DOHH2 (cell line): ENCODE data around the gene CRADD.

ENCODE experiments used
- H3F3A ChIP-seq: fragments of 200-600 bp; sonication (generic), shearing (Covaris generic); 2 replicates; pipeline ENCODE4 v1.6.0; 2016; ENCODE audit warnings: antibody characterized with exemption, mild to moderate bottlenecking; ENCODE audit not compliant: control insufficient read depth, insufficient read depth
- H3K27ac ChIP-seq: fragments of 200-600 bp; sonication (generic); 2 replicates; pipeline ENCODE4 v1.5.1; 2014; ENCODE audit warnings: low read depth, mild to moderate bottlenecking, low read length, moderate library complexity
- H3K27me3 ChIP-seq: fragments of 200-600 bp; sonication (generic); 2 replicates; pipeline ENCODE4 v1.6.1; 2014; ENCODE audit warnings: mild to moderate bottlenecking, low read length, mixed read lengths; ENCODE audit not compliant: control insufficient read depth
- H3K36me3 ChIP-seq: fragments of 200-600 bp; sonication (generic); 2 replicates; pipeline ENCODE4 v1.6.1; 2014; ENCODE audit warnings: mild to moderate bottlenecking, low read length, moderate library complexity, mixed read lengths; ENCODE audit not compliant: control insufficient read depth
- H3K4me1 ChIP-seq: fragments of 200-600 bp; sonication (generic); 2 replicates; pipeline ENCODE4 v1.6.1; 2014; ENCODE audit warnings: mild to moderate bottlenecking, low read length, mixed read lengths; ENCODE audit not compliant: control insufficient read depth
- H3K4me2 ChIP-seq: fragments of 200-600 bp; sonication (generic); 2 replicates; pipeline ENCODE4 v1.6.0; 2014; ENCODE audit warnings: mild to moderate bottlenecking, low read length, moderate library complexity
- H3K4me3 ChIP-seq: fragments of 200-600 bp; sonication (generic); 2 replicates; pipeline ENCODE4 v1.5.1; 2014; ENCODE audit warnings: mild to moderate bottlenecking, low read length, mixed read lengths
- H3K79me2 ChIP-seq: fragments of 200-600 bp; sonication (generic); 2 replicates; pipeline ENCODE4 v1.6.1; 2014; ENCODE audit warnings: mild to moderate bottlenecking, low read length, mixed read lengths; ENCODE audit not compliant: control insufficient read depth
- H3K9me2 ChIP-seq: fragments of 200-600 bp; sonication (generic); replicated peaks from 2 replicates; pipeline ENCODE4 v1.6.1; 2014; ENCODE audit warnings: mild to moderate bottlenecking, low read length, mixed read lengths; ENCODE audit not compliant: control insufficient read depth
- H3K9me3 ChIP-seq: fragments of 200-600 bp; sonication (generic); 2 replicates; pipeline ENCODE4 v1.6.1; 2014; ENCODE audit warnings: antibody characterized with exemption, low read length, mixed read lengths; ENCODE audit not compliant: control insufficient read depth, insufficient read depth
- H4K20me1 ChIP-seq: fragments of 200-600 bp; sonication (generic); 2 replicates; pipeline ENCODE4 v1.6.0; 2014; ENCODE audit warnings: low read depth, mild to moderate bottlenecking, antibody characterized with exemption, low read length, moderate library complexity; ENCODE audit not compliant: control insufficient read depth, insufficient read depth
- EZH2phosphoT487 ChIP-seq: fragments of 200-600 bp; sonication (generic); IDR thresholded peaks from 2 replicates; pipeline ENCODE4 v1.6.1; 2017; ENCODE audit warnings: borderline replicate concordance, mild to moderate bottlenecking, antibody characterized with exemption, low read length, moderate library complexity, mixed read lengths
- TF ChIP-seq, protein P1 (sequence below): fragments of 200-600 bp; sonication (generic); IDR thresholded peaks from one replicate; pipeline ENCODE4 v1.5.1; 2014; ENCODE audit warnings: antibody characterized with exemption, mild to moderate bottlenecking, low read depth, low read length; ENCODE audit not compliant: poor library complexity, severe bottlenecking

Gene CRADD

DNA sequence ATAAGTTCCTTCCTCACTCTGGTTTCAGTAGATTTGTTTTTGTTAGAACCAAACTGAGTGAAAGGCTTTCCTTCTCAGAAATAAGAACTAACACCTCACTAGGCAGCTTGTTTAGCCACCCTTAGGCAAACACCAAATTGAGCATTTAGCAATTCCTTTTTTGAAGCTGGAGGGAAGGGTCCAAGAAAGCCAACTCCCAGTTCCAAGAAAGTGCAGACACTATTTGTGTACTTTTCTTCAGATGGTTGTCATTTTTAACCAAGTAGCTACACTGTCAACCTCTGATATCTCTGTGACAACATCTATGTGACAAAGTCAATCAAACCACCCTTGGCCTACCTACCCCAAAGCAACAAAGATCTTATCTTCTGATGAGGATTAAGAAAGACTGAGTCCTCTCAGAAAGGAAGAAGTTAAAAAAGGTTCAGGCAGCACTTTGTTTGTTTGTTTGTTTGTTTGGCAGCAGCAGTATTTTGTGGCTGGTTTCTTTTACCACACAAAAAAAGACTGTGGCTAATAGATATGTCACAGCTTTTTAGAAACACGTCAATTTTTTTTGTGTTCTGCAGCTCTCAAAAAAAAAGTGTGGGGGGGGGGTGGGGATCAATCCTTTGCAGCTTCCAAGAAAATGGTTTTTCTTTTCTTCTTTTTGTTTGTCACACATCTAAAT, 203.8 kb downstream of the CRADD start:
- no peaks in the 10 kb centered on the region for H3K79me2 ChIP-seq
- no peak overlapping the region for H3K4me2 ChIP-seq
- H3K9me2 ChIP-seq = no peaks in the 10 kb centered on the region
- H3F3A ChIP-seq = no peaks in the 10 kb centered on the region
- H3K4me1 ChIP-seq = no peaks in the 10 kb centered on the region
- H3K27me3 ChIP-seq = no peaks in the 10 kb centered on the region
- TF ChIP-seq EZH2phosphoT487 = no peak
- TF ChIP-seq, protein P1, sequence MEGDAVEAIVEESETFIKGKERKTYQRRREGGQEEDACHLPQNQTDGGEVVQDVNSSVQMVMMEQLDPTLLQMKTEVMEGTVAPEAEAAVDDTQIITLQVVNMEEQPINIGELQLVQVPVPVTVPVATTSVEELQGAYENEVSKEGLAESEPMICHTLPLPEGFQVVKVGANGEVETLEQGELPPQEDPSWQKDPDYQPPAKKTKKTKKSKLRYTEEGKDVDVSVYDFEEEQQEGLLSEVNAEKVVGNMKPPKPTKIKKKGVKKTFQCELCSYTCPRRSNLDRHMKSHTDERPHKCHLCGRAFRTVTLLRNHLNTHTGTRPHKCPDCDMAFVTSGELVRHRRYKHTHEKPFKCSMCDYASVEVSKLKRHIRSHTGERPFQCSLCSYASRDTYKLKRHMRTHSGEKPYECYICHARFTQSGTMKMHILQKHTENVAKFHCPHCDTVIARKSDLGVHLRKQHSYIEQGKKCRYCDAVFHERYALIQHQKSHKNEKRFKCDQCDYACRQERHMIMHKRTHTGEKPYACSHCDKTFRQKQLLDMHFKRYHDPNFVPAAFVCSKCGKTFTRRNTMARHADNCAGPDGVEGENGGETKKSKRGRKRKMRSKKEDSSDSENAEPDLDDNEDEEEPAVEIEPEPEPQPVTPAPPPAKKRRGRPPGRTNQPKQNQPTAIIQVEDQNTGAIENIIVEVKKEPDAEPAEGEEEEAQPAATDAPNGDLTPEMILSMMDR = no peak
- no peak overlapping the region for H3K27ac ChIP-seq
- H3K9me3 ChIP-seq = no peaks in the 10 kb centered on the region
- H3K4me3 ChIP-seq = no peak overlapping the region
- H4K20me1 ChIP-seq = no peaks in the 10 kb centered on the region
- H3K36me3 ChIP-seq = no peaks in the 10 kb centered on the region

DNA sequence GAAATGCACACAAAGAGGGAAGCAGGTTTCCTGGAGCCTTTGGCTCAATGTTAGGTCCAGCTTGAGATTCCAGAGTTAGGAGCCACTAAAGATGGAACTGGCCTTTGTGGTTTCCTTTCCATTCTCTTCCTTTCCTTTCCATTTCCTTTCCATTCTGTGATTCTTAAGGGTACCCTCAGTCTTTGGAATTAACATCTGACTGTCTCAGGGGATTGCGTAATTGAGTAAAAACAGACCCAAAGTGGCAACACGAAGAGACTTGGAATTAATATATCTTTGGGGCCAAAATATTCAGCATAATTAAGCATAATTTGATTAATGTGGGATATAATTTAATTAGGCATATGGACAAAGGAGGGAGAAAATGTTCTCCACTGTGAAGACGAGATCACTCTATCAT, 205.6 kb downstream of the CRADD start:
- no peaks in the 10 kb centered on the region for H3F3A ChIP-seq
- H3K9me3 ChIP-seq = no peaks in the 10 kb centered on the region
- no peaks in the 10 kb centered on the region for H3K36me3 ChIP-seq
- no peaks in the 10 kb centered on the region for H4K20me1 ChIP-seq
- H3K4me2 ChIP-seq = no peak overlapping the region
- H3K4me1 ChIP-seq = no peaks in the 10 kb centered on the region
- H3K4me3 ChIP-seq = no peak overlapping the region
- H3K27ac ChIP-seq = no peak overlapping the region
- H3K9me2 ChIP-seq = no peaks in the 10 kb centered on the region
- TF ChIP-seq, protein P1 = no peak
- TF ChIP-seq EZH2phosphoT487 = no peak
- H3K79me2 ChIP-seq = no peaks in the 10 kb centered on the region
- H3K27me3 ChIP-seq = no peaks in the 10 kb centered on the region

DNA sequence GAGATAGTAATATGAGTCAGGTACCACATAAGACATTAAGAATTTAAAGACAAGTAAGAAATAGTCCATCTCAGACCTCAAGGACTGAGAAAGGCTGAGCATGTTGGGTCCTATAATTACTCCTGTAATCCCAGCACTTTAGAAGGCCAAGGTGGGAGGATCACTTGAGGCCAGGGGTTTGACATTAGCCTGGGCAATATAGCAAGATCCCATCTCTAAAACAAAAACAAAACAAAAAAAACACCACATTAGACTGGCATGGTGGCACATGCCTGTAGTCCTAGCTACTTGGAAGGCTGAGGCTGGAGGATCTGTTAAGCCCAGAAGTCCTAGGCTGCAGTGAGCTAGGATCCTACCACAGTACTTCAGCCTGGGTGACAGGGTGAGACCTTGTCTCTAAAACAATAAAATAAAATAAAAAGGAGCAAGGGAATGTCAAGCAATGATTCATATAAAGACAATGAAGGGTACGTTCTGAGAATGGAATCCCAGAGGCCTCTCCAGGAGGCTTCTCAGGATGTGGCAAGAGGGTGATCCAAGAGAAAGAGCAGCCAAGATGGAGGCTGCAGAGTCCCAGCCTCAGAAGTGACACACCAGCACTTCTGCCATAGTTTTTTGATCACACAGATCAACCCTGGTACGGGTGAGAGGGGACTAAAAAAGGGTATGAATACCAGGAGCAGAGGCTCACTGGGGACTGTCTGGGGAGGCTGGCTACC, 206.4 kb downstream of the CRADD start:
- H3K4me2 ChIP-seq = no peak overlapping the region
- no peaks in the 10 kb centered on the region for H3F3A ChIP-seq
- H4K20me1 ChIP-seq = no peaks in the 10 kb centered on the region
- no peaks in the 10 kb centered on the region for H3K79me2 ChIP-seq
- no peaks in the 10 kb centered on the region for H3K9me3 ChIP-seq
- no peaks in the 10 kb centered on the region for H3K9me2 ChIP-seq
- H3K4me1 ChIP-seq = no peaks in the 10 kb centered on the region
- no peak overlapping the region for H3K4me3 ChIP-seq
- no peak for TF ChIP-seq EZH2phosphoT487
- TF ChIP-seq, protein P1 = no peak
- H3K36me3 ChIP-seq = no peaks in the 10 kb centered on the region
- H3K27ac ChIP-seq = no peak overlapping the region
- no peaks in the 10 kb centered on the region for H3K27me3 ChIP-seq
